GM18526 (cell line): ENCODE data around the gene CYP4F11.

Source experiments
- POLR2A ChIP-seq: IDR thresholded peaks from 3 replicates; pipeline ENCODE4 v1.6.1; 2011; ENCODE audit not compliant: insufficient read length; ENCODE audit errors: extremely low read depth

The CYP4F11 gene, protein sequence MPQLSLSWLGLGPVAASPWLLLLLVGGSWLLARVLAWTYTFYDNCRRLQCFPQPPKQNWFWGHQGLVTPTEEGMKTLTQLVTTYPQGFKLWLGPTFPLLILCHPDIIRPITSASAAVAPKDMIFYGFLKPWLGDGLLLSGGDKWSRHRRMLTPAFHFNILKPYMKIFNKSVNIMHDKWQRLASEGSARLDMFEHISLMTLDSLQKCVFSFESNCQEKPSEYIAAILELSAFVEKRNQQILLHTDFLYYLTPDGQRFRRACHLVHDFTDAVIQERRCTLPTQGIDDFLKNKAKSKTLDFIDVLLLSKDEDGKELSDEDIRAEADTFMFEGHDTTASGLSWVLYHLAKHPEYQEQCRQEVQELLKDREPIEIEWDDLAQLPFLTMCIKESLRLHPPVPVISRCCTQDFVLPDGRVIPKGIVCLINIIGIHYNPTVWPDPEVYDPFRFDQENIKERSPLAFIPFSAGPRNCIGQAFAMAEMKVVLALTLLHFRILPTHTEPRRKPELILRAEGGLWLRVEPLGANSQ

DNA sequence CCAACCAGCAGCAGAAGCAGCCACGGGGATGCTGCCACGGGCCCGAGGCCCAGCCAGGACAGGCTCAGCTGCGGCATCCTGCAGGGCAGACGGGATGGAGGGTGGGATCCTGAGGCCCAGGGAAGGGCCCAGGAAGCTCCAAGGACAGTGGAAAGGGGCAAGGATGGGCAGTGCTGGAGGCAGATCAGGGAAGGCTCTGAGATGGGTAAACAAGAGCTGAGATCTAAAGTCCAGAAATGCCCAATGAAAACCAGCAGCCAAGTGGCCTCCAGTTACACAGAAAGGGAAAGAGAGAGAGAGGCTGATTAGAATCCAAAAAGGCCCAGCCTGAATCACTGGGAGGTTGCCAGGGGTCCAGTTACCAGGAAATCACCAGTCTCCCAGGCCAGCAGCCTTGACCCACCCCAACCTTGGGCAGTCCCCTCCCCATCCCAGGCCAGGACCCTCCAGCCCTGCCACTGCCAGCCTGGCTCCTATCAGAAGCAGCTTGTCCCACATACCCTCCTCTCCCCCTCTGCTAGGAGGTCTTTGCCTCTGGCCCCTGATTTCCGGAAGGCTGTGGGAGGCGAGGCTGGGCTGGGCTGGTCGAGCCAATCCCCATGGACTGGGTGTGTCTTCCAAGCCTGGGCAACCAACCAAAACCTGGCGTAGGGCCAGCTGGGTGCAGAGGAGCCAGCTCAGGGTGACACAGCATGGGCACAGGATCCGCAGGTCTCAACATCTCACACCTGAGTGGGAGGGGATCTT is at the start of gene CYP4F11:
CYP4F11 (minus strand) TSS at position 198 of the 747 bp plus-strand sequence; CDS start at position 77, 121 bp downstream.
- TF ChIP-seq POLR2A, result no peak

DNA sequence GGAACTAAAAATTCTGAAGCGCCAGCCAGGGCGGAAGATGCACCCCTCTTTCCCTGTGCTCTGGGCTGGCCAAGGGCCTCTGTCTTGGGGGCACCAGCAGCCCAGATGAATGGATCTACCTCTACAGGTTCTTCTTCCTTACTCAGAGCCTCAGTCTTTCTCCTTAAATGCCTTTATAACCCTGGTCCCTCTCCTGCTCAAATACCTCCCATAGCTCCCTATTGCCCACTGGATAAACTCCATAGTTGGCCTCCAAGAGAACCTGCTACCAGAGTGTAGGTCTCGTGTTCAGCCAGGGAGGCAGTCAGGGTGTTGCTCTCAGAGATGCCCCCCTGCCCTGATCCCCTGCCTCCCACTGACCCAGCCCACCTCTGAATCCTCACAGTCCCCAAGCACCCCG is 45.0 kb upstream of the CYP4F11 start:
- no peak for TF ChIP-seq POLR2A

DNA sequence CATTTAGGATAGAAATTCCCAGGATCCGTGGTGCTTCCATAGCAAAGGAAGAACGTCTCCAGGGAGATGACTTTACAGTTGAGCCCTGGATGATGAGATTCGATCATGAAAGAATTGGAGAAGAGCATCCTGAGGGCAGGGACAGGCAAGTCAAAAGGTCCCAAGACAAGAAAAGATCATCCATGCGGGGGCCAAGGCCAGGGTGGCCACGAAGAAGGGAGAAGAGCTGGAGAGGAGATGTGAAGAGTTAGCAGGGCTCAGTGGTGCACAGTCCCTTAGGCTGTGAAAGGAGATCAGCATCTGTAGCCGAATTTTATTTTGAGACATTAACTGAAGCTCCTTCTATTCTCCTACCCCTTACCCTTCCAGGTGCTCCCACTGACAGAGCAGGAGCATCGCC is 43.4 kb upstream of the CYP4F11 start:
- TF ChIP-seq POLR2A, result no peak

DNA sequence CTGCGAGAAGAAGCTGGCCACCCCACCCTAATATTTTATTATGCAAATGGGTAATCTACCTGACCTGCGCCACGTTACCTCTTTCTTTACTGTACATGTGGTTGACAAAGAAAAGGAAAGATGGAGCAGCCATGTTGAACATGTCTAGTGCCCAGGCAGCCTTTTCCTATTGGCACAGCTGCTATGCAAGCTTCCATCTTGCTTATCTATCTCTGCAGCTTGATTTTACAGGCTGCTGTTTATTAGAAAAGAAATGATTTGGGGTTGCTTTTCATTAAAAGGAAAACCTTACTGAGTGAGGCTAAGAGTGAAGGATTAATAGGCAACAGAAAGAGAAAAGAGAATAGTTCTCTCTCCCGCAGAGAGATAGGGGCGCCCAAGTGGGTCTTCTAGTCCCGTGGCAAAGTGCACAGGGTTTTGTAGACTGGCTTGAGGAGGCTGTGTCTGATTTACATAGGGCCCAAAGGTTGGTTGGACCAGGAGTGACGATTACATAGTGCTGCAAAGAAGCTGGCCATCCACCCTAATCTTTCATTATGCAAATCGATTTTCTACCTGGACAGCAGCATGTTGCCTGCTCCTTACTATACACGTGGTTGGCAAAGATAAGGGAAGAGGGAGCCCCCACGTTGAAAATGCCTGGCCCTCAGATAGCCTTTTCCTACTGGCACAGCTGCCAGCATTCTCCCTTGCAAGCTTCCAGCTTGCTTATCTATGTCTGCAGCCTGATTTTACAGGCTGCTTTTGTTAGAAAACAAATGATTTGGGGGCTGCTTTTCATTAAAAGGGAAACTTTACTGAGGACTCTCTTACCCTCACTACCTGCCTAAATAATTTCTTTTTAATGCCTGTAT is 42.7 kb upstream of the CYP4F11 start:
- TF ChIP-seq POLR2A, result no peak

DNA sequence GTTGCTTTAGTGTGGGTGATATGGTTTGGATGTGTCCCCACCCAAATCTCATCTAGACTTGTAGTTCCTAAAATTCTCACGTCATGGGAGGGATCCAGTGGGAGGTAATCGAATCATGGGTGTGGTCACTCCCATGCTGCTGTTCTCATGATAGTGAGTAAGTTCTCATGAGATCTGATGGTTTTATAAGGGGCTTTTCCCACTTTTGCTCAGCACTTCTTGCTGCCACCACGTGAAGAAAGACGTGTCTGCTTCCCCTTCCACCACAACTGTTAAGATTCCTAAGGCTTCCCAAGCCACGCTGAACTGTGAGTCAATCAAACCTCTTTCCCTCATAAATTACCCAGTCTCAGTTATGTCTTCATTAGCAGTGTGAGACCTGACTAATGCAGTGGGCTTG is 40.5 kb upstream of the CYP4F11 start:
- TF ChIP-seq POLR2A, result no peak

DNA sequence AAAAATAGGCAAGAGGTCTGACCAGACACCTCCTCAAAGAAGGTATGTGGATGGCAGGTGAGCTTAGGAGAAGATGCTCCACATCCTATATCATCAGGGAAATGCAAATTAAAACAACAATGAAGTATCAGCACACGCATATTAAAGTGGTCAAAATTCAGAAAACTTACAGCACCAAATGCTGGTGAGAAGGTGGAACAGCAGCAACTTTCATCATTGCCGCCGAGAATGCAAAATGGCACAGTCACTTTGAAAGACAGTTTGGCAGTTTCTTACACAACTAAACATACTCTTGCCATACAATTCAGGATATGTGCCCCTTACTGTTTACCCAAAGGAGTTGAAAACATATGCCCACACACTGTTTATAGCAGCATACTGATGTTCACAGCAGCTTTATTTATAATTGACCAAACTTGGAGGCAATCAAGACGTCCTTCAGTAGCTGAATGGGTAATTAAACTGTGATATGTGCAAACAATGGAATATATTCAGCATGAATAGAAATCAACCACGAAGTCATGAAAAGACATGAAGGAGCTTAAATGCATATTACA is 37.0 kb upstream of the CYP4F11 start:
- TF ChIP-seq POLR2A, result no peak

DNA sequence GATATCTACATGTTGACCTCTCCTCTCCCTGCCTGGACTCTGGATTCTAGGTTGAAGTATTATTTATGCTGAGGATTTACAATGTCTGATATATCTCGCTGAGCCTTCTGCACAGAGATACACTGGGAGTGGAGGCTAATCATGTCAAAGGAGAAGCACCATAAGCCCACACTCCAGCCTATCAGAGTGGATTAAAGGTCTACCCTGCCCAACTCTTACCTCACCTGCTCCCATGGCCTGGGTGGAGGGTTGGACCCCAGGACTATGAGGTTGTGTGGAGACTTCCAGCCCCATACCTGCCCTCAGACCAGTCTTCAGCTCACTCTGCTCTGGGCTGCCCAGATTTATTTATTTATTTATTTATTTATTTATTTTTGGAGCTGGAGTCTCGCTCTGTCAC is 29.9 kb upstream of the CYP4F11 start:
- no peak for TF ChIP-seq POLR2A

DNA sequence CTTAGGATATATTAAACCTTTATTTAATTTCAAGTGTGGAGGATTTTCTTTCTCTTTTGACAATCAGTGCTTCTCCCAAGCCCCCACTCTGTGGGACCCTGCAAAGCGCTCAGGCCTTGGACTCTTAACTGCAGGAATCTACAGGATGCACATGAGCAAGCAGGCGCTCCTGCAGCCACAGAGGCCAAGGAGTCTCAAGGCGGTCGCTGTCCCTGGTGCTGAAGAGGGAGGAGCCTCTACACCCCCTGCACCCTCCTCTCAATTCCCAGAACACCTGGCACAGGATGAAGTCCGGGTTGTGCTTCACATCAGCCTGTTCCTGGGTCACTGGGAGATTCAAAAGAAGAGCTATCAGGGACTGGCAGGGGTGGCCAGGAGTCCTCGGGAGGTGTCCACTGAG is 28.0 kb upstream of the CYP4F11 start:
- no peak for TF ChIP-seq POLR2A

DNA sequence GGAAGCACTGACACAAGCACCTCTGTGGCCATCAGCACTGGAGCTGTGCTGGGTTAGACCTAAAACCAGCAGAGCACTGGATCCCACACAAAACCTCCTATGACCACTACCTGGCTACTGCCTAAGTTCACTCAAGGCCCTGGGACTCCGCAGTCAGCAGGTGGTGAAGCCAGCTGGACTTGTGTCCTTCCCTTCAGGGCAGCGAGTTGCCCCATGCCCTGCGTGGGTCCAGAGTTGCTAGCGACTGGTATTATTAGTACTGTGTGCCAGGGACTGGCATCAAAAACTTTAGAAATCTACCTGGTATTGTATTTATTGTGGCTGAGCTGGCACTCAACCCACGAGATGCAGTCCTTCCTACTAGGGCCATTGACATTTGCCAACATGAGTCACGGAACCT is 20.5 kb upstream of the CYP4F11 start:
- no peak for TF ChIP-seq POLR2A

DNA sequence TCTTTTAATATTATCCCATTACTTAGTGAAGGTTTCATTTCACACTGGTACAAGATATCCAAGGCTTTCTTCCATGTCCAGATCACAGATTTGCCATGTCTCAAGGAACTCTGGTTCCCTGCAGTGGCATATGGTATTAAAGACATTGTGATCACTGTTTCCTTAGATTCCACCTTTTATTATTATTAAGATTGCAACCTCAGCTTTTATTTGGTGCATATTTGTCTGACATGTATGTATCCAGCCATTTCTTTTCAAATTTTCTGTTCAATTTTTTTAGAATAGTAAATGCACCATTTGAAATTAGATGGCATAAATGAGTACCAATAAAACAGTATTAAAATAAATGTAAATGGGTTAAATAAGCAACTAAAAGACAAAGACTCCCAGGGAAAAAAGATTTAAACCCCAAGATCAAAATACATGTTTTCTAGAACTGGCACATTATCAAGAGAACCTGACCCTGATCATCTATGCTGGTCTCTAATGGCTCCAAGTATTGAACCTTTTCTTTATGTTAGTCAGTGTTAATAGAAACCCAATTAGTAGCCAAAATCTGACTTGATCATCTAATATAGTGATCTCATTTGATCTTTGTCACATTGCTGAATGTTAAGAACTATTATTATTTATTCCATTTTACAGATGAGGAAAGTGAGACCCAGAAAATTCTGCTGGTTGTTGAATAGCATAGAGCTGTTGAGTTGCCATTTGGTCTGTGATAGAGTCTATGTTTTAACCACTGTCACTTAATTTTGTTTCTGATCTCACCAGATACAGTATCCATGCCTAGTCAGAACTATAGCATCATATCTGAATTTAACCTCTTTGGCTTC is 14.1 kb upstream of the CYP4F11 start, which contains the start of gene OR10H4:
OR10H4 (plus strand) TSS at position 786 of the 836 bp plus-strand sequence; CDS start at position 786, 0 bp downstream.
- no peak for TF ChIP-seq POLR2A

DNA sequence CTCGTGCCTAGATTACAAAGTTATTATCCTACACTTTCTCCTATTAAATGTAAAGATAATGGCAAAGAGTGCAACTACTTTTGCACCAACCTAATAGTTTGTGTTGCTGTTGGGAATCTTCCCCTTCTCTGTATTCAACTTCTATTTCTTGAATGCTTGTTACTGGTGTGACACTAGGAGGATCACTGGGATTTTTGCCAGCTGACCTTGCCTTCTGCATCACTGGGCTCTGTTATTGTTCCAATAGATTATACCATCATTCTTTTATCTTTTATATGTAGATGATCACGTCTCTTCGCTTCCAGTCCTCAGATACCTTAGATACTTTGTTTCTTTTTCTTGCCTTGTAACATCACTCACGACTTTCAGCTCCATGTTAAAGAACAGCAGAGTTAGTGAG is 11.0 kb upstream of the CYP4F11 start:
- no peak for TF ChIP-seq POLR2A

DNA sequence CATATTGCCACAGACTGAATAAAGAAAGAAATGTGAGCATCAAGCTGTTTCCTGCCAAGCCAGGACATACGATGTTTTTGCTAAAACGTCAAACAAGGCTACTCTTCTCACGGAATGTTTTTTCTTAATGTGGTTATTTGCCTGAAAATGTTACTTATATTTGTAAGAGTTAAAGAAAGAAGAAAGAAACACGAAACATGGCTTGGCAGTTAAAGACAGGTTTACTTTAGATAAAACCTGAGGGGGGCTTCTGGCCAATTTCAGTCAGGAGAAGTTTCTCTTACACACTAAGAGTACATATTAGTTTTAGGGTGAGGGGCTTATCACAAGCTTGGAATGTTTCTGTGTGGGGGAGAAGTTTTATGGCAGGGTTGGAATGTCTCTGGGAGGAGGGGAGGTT is 10.1 kb upstream of the CYP4F11 start:
- TF ChIP-seq POLR2A, result no peak

DNA sequence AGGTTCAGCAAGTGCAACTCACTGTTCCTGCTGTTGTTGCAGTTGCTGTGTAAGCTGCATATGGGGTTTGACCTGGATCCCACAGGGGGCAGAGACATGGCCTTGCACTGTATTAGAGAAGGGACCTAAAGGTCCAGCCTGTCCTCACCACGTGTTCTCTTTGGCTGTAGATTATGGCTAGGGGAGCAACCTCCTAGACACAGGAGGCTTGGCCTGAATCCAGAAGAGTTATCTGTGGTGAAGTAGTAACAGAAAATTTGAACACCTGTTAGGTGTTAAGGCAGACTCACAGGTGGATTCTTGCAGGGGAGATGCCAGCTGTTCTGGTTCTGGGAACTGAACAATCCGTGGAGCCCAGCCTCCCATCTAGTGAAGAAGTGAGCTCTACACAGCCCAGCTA is 3.4 kb upstream of the CYP4F11 start:
- no peak for TF ChIP-seq POLR2A

DNA sequence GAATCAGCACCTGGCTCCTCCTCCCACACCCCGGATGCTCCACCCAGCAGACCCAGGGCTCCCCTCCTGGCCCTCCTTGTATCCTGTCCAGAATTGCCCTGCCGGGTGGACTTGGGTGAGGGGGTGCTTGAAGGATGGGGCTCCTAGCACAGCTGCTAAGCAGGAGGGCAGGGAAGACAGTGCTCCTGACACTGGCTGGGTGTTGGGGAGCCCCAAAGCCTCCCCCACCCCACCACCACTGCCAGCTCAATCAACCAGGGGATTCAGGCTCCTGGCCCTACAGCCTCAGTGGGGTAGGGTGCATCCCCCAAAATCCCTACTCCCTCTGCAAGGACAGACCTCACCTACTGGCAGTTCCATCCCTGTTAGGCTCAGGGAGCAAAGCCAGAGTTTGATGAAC is 2.6 kb upstream of the CYP4F11 start:
- TF ChIP-seq POLR2A, result no peak
